AG09319 (cell line): Measurements from ENCODE around the gene ERMARD.

ENCODE experiments used
- DNase-seq: peaks from one replicate; pipeline ENCODE4 v3.0.0-alpha.2; 2010; ENCODE audit warnings: low read depth; ENCODE audit errors: extremely low read depth
- CTCF ChIP-seq: IDR thresholded peaks from 2 replicates; pipeline ENCODE4 v1.5.1; 2011; ENCODE audit warnings: low read depth, mild to moderate bottlenecking, inconsistent platforms, low read length, moderate library complexity

ERMARD gene

GRCh38 chr6:169738976-169739529, 12.4 kb upstream of the ERMARD start:
- no peak for TF ChIP-seq CTCF
- no peak for DNase-seq

DNA sequence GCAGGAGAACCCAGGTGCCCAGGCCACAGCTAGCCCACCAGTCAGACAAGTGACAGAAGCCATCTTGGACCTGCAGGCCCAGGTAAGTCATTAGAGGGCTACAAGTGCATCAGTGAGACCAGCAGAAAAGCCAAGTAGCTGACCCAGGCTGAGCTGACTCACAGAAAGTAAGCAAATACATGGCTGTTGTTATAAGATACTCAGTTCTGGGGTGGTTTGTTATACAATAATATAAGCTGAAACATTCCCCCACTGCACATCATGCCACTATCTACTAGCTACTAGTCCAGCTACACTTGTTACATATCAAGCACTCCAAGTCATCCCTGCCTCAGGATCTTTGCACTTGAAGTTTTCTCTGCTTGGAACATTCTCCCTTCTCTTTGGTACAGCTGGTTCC, 10.1 kb upstream of the ERMARD start:
- TF ChIP-seq CTCF, result no peak
- no peak for DNase-seq

DNA sequence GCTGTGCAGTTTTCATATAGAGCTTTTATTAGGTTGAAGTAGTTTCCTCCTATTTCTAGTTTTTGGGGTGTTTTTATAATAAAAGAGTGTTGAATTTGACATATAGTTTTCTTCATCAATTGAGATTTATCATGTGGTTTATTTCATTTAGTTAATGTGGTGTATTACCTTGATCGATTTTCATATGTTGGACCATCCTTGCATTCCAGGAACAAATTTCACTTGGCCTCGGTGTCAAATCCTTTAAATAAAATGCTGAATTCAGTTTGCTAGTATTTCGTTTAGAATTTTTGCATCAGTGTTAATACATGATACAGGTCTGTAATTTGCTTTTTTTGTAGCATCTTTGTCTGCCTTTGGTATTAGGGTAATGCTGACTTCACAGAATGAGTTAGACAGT, 6.0 kb upstream of the ERMARD start:
- TF ChIP-seq CTCF, result no peak
- DNase-seq, result no peak

GRCh38 chr6:169746556-169746955, 4.9 kb upstream of the ERMARD start:
- DNase-seq, result no peak
- TF ChIP-seq CTCF, result no peak

GRCh38 chr6:169752074-169752623, 727 bp downstream of the ERMARD start:
- TF ChIP-seq CTCF, result no peak
- no peak for DNase-seq

DNA sequence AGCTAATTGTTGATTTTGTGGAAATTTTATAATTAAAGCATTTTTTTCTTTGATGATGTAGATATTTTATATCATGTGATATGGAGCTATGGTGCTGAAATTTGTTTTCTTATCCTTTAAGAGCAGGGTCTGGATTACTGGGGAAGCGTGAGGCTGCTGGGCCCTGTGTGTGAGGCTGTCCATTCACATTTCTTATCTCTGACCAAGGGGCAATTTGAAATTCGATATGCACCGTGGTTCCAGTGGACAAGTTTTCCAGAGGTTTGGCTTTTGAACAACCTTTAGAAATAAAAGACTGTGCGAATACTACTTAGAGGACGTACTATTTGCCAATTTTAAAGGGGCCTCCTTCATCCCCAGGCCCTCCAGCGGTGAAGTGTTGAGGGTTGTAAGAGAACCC, 3.7 kb downstream of the ERMARD start:
- DNase-seq, result no peak
- no peak for TF ChIP-seq CTCF

GRCh38 chr6:169763308-169763707, 11.9 kb downstream of the ERMARD start:
- no peak for DNase-seq
- TF ChIP-seq CTCF, result no peak
